H1 (cell line): ENCODE data around the gene SCYGR4. TPM values are rescaled to one million over a fixed set of nuclear protein-coding genes. Genes with fewer than 3 reads are reported as not detected.

Source experiments
- CTCF ChIA-PET: fragments of 300-600 bp; sonication (Branson Sonifier 250); formaldehyde crosslinking; loops from one replicate; lab custom pipeline; 2021; ENCODE audit not compliant: partially characterized antibody; lab: Charles Lee
- POLR2A ChIA-PET: fragments of 300-600 bp; sonication (Branson Sonifier 250); formaldehyde crosslinking; loops from one replicate; lab custom pipeline; 2021; ENCODE audit warnings: inconsistent platforms; ENCODE audit not compliant: partially characterized antibody; lab: Charles Lee
- DNase-seq, 2 experiments: peaks; one replicate each; pipeline versions ENCODE4 v3.0.0 to v3.0.0-alpha.2; 2010 to 2022; ENCODE audit warnings: low spot score in 2 of 2, low read depth in 1 of 2, mixed read lengths in 1 of 2
- FAIRE-seq: peaks from 2 replicates; lab custom pipeline; 2011; peaks lifted over from hg19 to GRCh38; lab: Jason Lieb, UNC
- H2AFZ ChIP-seq: 2 replicates; pipeline ENCODE4 v1.8.1; 2012; ENCODE audit warnings: low read length, inconsistent platforms
- H2AK5ac ChIP-seq: 2 replicates; pipeline ENCODE4 v1.6.1; 2013; ENCODE audit warnings: low read depth, low read length
- H2BK120ac ChIP-seq: replicated peaks from 2 replicates; pipeline ENCODE3; 2013; ENCODE audit warnings: low read depth, low read length, inconsistent platforms
- H2BK12ac ChIP-seq: 2 replicates; pipeline ENCODE4 v1.6.1; 2013; ENCODE audit warnings: low read depth, low read length
- H2BK15ac ChIP-seq: 2 replicates; pipeline ENCODE4 v1.6.1; 2013; ENCODE audit warnings: low read length
- H2BK20ac ChIP-seq: 2 replicates; pipeline ENCODE4 v1.6.1; 2013; ENCODE audit warnings: low read length
- H2BK5ac ChIP-seq: 2 replicates; pipeline ENCODE4 v1.6.1; 2013; ENCODE audit warnings: low read depth, low read length
- H3K14ac ChIP-seq: 2 replicates; pipeline ENCODE4 v1.6.1; 2013; ENCODE audit warnings: inconsistent platforms; ENCODE audit not compliant: insufficient read length
- H3K18ac ChIP-seq: 2 replicates; pipeline ENCODE4 v1.6.1; 2013; ENCODE audit warnings: low read length; ENCODE audit errors: extremely low read depth
- H3K23ac ChIP-seq: 2 replicates; pipeline ENCODE4 v1.6.1; 2013; ENCODE audit warnings: inconsistent platforms; ENCODE audit not compliant: insufficient read length
- H3K23me2 ChIP-seq: 2 replicates; pipeline ENCODE4 v1.6.1; 2013; ENCODE audit warnings: low read depth, low read length
- H3K27ac ChIP-seq: 2 replicates; pipeline ENCODE4 v1.6.1; 2011; ENCODE audit warnings: low read depth, low read length, inconsistent platforms
- H3K27me3 ChIP-seq, 4 experiments: replicated peaks in 1 of 4; 1 replicate in 1 of 4; 2 replicates in 3 of 4; pipeline versions ENCODE4 v1.6.1 to v1.8.1; 2011 to 2013; ENCODE audit warnings: low read length in 3 of 4, mild to moderate bottlenecking in 3 of 4, inconsistent platforms in 2 of 4, mixed read lengths in 2 of 4, moderate library complexity in 1 of 4; ENCODE audit not compliant: control insufficient read depth in 3 of 4, insufficient read depth in 3 of 4; ENCODE audit errors: extremely low read depth in 1 of 4
- H3K36me3 ChIP-seq, 4 experiments: 2 replicates each; pipeline versions ENCODE4 v1.6.1 to v1.8.1; 2011 to 2013; ENCODE audit warnings: mild to moderate bottlenecking in 4 of 4, low read length in 3 of 4, moderate library complexity in 2 of 4, control low read depth in 1 of 4, inconsistent platforms in 1 of 4; ENCODE audit not compliant: insufficient read depth in 4 of 4, control insufficient read depth in 2 of 4
- H3K4ac ChIP-seq: replicated peaks from 2 replicates; pipeline ENCODE3; 2013; ENCODE audit warnings: low read length, low read depth, mixed read lengths, inconsistent platforms; ENCODE audit not compliant: insufficient read length
- H3K4me1 ChIP-seq, 4 experiments: replicated peaks in 1 of 4; 1 replicate in 1 of 4; 2 replicates in 3 of 4; pipeline versions ENCODE4 v1.6.1 to v1.8.1; 2011 to 2013; ENCODE audit warnings: low read length in 3 of 4, inconsistent platforms in 2 of 4, mixed read lengths in 1 of 4; ENCODE audit not compliant: insufficient read depth in 4 of 4, control insufficient read depth in 3 of 4
- H3K4me2 ChIP-seq, 2 experiments: 2 replicates each; pipeline versions ENCODE4 v1.6.1 to v1.8.1; 2011 to 2013; ENCODE audit warnings: low read depth in 2 of 2, low read length in 2 of 2, control low read depth in 1 of 2, inconsistent platforms in 1 of 2, mild to moderate bottlenecking in 1 of 2; ENCODE audit not compliant: insufficient read depth in 1 of 2
- H3K4me3 ChIP-seq, 4 experiments: fragments of 200-600, 300-600 bp in 1 of 4; sonication (generic), shearing (Covaris generic), sonication (Bioruptor Twin) in 1 of 4; 2 replicates each; pipeline versions ENCODE4 v1.5.1 to v1.8.1; 2011 to 2016; ENCODE audit warnings: low read length in 4 of 4, low read depth in 3 of 4, control low read depth in 2 of 4, inconsistent platforms in 2 of 4, mild to moderate bottlenecking in 2 of 4, mixed read lengths in 1 of 4, moderate library complexity in 1 of 4; ENCODE audit not compliant: insufficient read depth in 2 of 4; ENCODE audit errors: extremely low read depth in 1 of 4
- H3K56ac ChIP-seq: replicated peaks from 2 replicates; pipeline ENCODE3; 2013; ENCODE audit warnings: low read depth, mild to moderate bottlenecking, mixed read lengths, low read length, inconsistent platforms; ENCODE audit not compliant: insufficient read length
- H3K79me1 ChIP-seq: 2 replicates; pipeline ENCODE4 v1.6.1; 2013; ENCODE audit warnings: low read depth, low read length, control low read depth
- H3K79me2 ChIP-seq, 2 experiments: 2 replicates each; pipeline versions ENCODE4 v1.6.1 to v1.8.1; 2012 to 2013; ENCODE audit warnings: low read length in 2 of 2, mild to moderate bottlenecking in 2 of 2, inconsistent platforms in 1 of 2; ENCODE audit not compliant: insufficient read depth in 2 of 2, control insufficient read depth in 1 of 2
- H3K9ac ChIP-seq, 4 experiments: replicated peaks in 1 of 4; 1 replicate in 1 of 4; 2 replicates in 3 of 4; pipeline versions ENCODE4 v1.6.1 to v1.8.1; 2011 to 2013; ENCODE audit warnings: low read depth in 3 of 4, low read length in 3 of 4, control low read depth in 2 of 4, mild to moderate bottlenecking in 2 of 4, moderate library complexity in 2 of 4, inconsistent platforms in 1 of 4; ENCODE audit errors: extremely low read depth in 1 of 4
- H3K9me3 ChIP-seq, 2 experiments: 2 replicates each; pipeline versions ENCODE4 v1.6.1 to v1.8.1; 2012 to 2013; ENCODE audit warnings: mild to moderate bottlenecking in 2 of 2, moderate library complexity in 2 of 2, control low read depth in 1 of 2, inconsistent platforms in 1 of 2, low read depth in 1 of 2, low read length in 1 of 2, mixed read lengths in 1 of 2; ENCODE audit not compliant: insufficient read depth in 2 of 2
- H4K20me1 ChIP-seq, 2 experiments: replicated peaks in 1 of 2; 2 replicates each; pipeline versions ENCODE3 to v1.8.1; 2011 to 2013; ENCODE audit warnings: inconsistent platforms in 2 of 2, low read length in 2 of 2, mild to moderate bottlenecking in 1 of 2; ENCODE audit not compliant: insufficient read depth in 2 of 2, control insufficient read depth in 1 of 2
- H4K5ac ChIP-seq: 2 replicates; pipeline ENCODE4 v1.6.1; 2013; ENCODE audit warnings: low read length, low read depth, mixed read lengths, inconsistent platforms; ENCODE audit not compliant: insufficient read length
- H4K8ac ChIP-seq: 2 replicates; pipeline ENCODE4 v1.8.0; 2013; ENCODE audit warnings: mild to moderate bottlenecking, moderate library complexity, low read length, inconsistent platforms; ENCODE audit not compliant: insufficient read depth; ENCODE audit errors: extremely low read depth
- H4K91ac ChIP-seq: replicated peaks from 2 replicates; pipeline ENCODE3; 2013; ENCODE audit warnings: low read length, mixed read lengths, inconsistent platforms; ENCODE audit not compliant: insufficient read length
- CHD1 ChIP-seq: IDR thresholded peaks from 2 replicates; pipeline ENCODE4 v1.6.1; 2012; ENCODE audit warnings: low read depth, low read length, improper control_type of control experiment
- PHF8 ChIP-seq: fragments of 200-600 bp; sonication (generic); conservative IDR thresholded peaks from 2 replicates; pipeline ENCODE4 v1.7.1; 2012; ENCODE audit warnings: low read depth, mild to moderate bottlenecking, inconsistent platforms, low read length, moderate library complexity
- YY1 ChIP-seq: IDR thresholded peaks from 2 replicates; pipeline ENCODE4 v1.6.1; 2011; ENCODE audit warnings: low read depth, mild to moderate bottlenecking, low read length
- WGBS, 2 experiments: shearing (Covaris generic) in 1 of 2; methylation state at CpG; one replicate each; pipeline versions ENCODE4 v1.1.6 to v1.1.7; 2013 to 2015; ENCODE audit warnings: low lambda C conversion rate in 2 of 2, mixed read lengths in 2 of 2, inconsistent platforms in 1 of 2, low coverage in 1 of 2, missing lambda C conversion rate in 1 of 2; ENCODE audit not compliant: insufficient replicate concordance in 2 of 2, insufficient coverage in 1 of 2, insufficient read length in 1 of 2; ENCODE audit errors: extremely low coverage in 1 of 2, missing lambda C conversion rate in 1 of 2; 5-methylcytosine and 5-hydroxymethylcytosine counted together
- polyA plus RNA-seq, 7 experiments: library from polyadenylated mRNA; depleted of rRNA in 3 of 7; stranded (reverse) in 5 of 7; unstranded in 2 of 7; fragments of >200 nt in 5 of 7; fragments of 200-250 nt in 2 of 7; gene quantifications; 1 replicate in 5 of 7; 2 replicates in 1 of 7; 4 replicates in 1 of 7; pipeline versions ENCODE4 v1.2.1 to v1.2.3, GENCODE V29; 2011 to 2013; ENCODE audit warnings: missing spikeins in 2 of 7, mixed read lengths in 2 of 7
- total RNA-seq: library from RNA; stranded (reverse); fragmentation: NEBNext Ultra II Directional; extraction: Animal tissue kit (Norgen Biotek cat#: 25700); gene quantifications from 2 replicates; pipeline ENCODE4 v1.2.1, GENCODE V29; 2021

The SCYGR4 gene
- total and polyA plus RNA-seq, 2 of the 8 experiments (the other 6 are each of a cell fraction or from before 2014, with no cell fraction given): not detected

GRCh38 chr2:227612546-227613271 lies 4.6 kb upstream of the SCYGR4 start:
- Histone ChIP-seq H3K4me1 (peaks cover 0 to 5% (median 1%) of the 10 kb centered on the region in 4 experiments; a peak in 1 of 7 replicates), H3K36me3 (no peaks in the 10 kb centered on the region), H3K27ac (no peak overlapping the region), H2BK120ac (no peak overlapping the region), H2AFZ (no peak overlapping the region), H3K4me3 (no peak overlapping the region), H3K4me2 (no peak overlapping the region), H4K5ac (no peak overlapping the region), H2AK5ac (no peak overlapping the region), H2BK5ac (no peak overlapping the region), H4K91ac (no peak overlapping the region), H3K14ac (no peak overlapping the region), H3K9me3 (no peaks in the 10 kb centered on the region), H3K4ac (no peak overlapping the region), H3K9ac (no peak overlapping the region), H2BK20ac (no peak overlapping the region), H3K23me2 (0 out of 2 replicates have a peak, but pooled peaks cover 3% of the 10 kb centered on the region), H2BK15ac (no peak overlapping the region), H4K8ac (no peak overlapping the region), H3K79me1 (no peaks in the 10 kb centered on the region), H3K79me2 (no peaks in the 10 kb centered on the region), H2BK12ac (no peak overlapping the region), H3K27me3 (no peaks in the 10 kb centered on the region), H3K18ac (no peak overlapping the region), H3K23ac (no peak overlapping the region), H4K20me1 (no peaks in the 10 kb centered on the region), H3K56ac (no peak overlapping the region)
- POLR2A ChIA-PET: no interaction called here
- no peak for DNase-seq
- CTCF ChIA-PET: interaction anchor here (0.9 to 1.8 kb wide), 5 partner anchors 11 to 153 kb away, joined by 3 to 8 read pairs (median 4); no protein-coding TSS in a partner anchor
- FAIRE-seq: no peak
- TF ChIP-seq YY1 (no peak), PHF8 (no peak), CHD1 (no peak)
- 84% methylated on average over 11 of the region's 11 CpGs; no CpG with 5 or more reads in 1 of the 2 experiments for WGBS, 2 experiments
